Neural progenitor cell (in vitro differentiated cells): ENCODE measurements around the gene ABCG5. TPM values are rescaled to one million over a fixed set of nuclear protein-coding genes. Genes with fewer than 3 reads are reported as not detected.

Source experiments
- DNase-seq: peaks from one replicate; pipeline ENCODE4 v3.0.0-alpha.2; 2016; ENCODE audit warnings: low spot score
- H2AFZ ChIP-seq: fragments of 200-600 bp; sonication (generic); replicated peaks from 2 replicates; pipeline ENCODE4 v1.6.1; 2016; ENCODE audit warnings: antibody characterized with exemption
- H3F3A ChIP-seq: fragments of 200-600 bp; sonication (generic); 2 replicates; pipeline ENCODE4 v1.6.1; 2016; ENCODE audit warnings: antibody characterized with exemption, low read depth
- H3K27ac ChIP-seq: fragments of 200-600 bp; sonication (generic); 2 replicates; pipeline ENCODE4 v1.5.1; 2016; ENCODE audit warnings: mild to moderate bottlenecking
- H3K27me3 ChIP-seq: fragments of 200-600 bp; sonication (generic); 2 replicates; pipeline ENCODE4 v1.6.1; 2016; ENCODE audit warnings: mild to moderate bottlenecking, moderate library complexity
- H3K36me3 ChIP-seq: fragments of 200-600 bp; sonication (generic); 2 replicates; pipeline ENCODE4 v1.5.1; 2016
- H3K4me1 ChIP-seq: fragments of 200-600 bp; sonication (generic); 2 replicates; pipeline ENCODE4 v1.6.1; 2016; ENCODE audit warnings: mixed run types
- H3K4me2 ChIP-seq: fragments of 200-600 bp; sonication (generic); 2 replicates; pipeline ENCODE4 v1.6.1; 2016
- H3K4me3 ChIP-seq: fragments of 200-600 bp; sonication (generic); 2 replicates; pipeline ENCODE4 v1.5.1; 2016
- H3K79me2 ChIP-seq: fragments of 200-600 bp; sonication (generic); 2 replicates; pipeline ENCODE4 v1.6.1; 2016; ENCODE audit warnings: low read depth
- H3K9ac ChIP-seq: fragments of 200-600 bp; sonication (generic); 2 replicates; pipeline ENCODE4 v1.6.1; 2016
- H3K9me3 ChIP-seq: fragments of 200-600 bp; sonication (generic); 2 replicates; pipeline ENCODE4 v1.5.1; 2016; ENCODE audit warnings: low read depth
- H4K20me1 ChIP-seq: fragments of 200-600 bp; sonication (generic); 2 replicates; pipeline ENCODE4 v1.6.1; 2016; ENCODE audit warnings: low read depth
- H3K27ac Mint-ChIP-seq: 3 replicates; pipeline ENCODE4 v1.8.0; 2021; ENCODE audit warnings: mixed read lengths
- H3K27me3 Mint-ChIP-seq: 2 replicates; pipeline ENCODE4 v1.8.0; 2022; ENCODE audit warnings: low read depth, mild to moderate bottlenecking, inconsistent platforms, moderate library complexity, mixed read lengths; ENCODE audit not compliant: insufficient read depth
- H3K36me3 Mint-ChIP-seq: 3 replicates; pipeline ENCODE4 v1.8.0; 2021; ENCODE audit warnings: mixed read lengths
- H3K4me1 Mint-ChIP-seq: 3 replicates; pipeline ENCODE4 v1.8.0; 2021; ENCODE audit warnings: mixed read lengths
- H3K4me3 Mint-ChIP-seq: 3 replicates; pipeline ENCODE4 v1.8.0; 2021; ENCODE audit warnings: mild to moderate bottlenecking, moderate library complexity, mixed read lengths
- H3K9me3 Mint-ChIP-seq: 3 replicates; pipeline ENCODE4 v1.8.0; 2020; ENCODE audit warnings: mixed read lengths
- CTCF ChIP-seq: fragments of 200-600 bp; sonication (generic); IDR thresholded peaks from 2 replicates; pipeline ENCODE4 v1.5.1; 2017; ENCODE audit warnings: antibody characterized with exemption, mild to moderate bottlenecking
- EZH2 ChIP-seq: fragments of 200-600 bp; sonication (generic); IDR thresholded peaks from 2 replicates; pipeline ENCODE4 v1.6.1; 2017; ENCODE audit warnings: antibody characterized with exemption, mild to moderate bottlenecking, moderate library complexity
- EZH2phosphoT487 ChIP-seq: fragments of 200-600 bp; sonication (generic); IDR thresholded peaks from 2 replicates; pipeline ENCODE4 v1.6.1; 2017; ENCODE audit warnings: antibody characterized with exemption
- total RNA-seq: library from RNA; depleted of rRNA; stranded (reverse); fragments of >200 nt; gene quantifications from 2 replicates; pipeline ENCODE4 v1.2.3, GENCODE V29; 2015; ENCODE audit warnings: low replicate concordance

Gene ABCG5
- total RNA-seq, 1 donor from 2014 or later: not detected

GRCh38 chr2:43818761-43819160 is 19.9 kb downstream of the ABCG5 start:
- no peaks in the 10 kb centered on the region for H4K20me1 ChIP-seq
- no peak overlapping the region for H3K27ac Mint-ChIP-seq
- no peak overlapping the region for H3K27ac ChIP-seq
- H3K9ac ChIP-seq: no peak overlapping the region
- no peaks in the 10 kb centered on the region for H3F3A ChIP-seq
- DNase-seq: no peak
- no peak overlapping the region for H3K4me2 ChIP-seq
- no peaks in the 10 kb centered on the region for H3K9me3 ChIP-seq
- H3K4me1 Mint-ChIP-seq: peaks cover 4% of the 10 kb centered on the region
- peaks cover 2% of the 10 kb centered on the region for H3K27me3 Mint-ChIP-seq
- no peaks in the 10 kb centered on the region for H3K27me3 ChIP-seq
- no peaks in the 10 kb centered on the region for H3K4me1 ChIP-seq
- TF ChIP-seq EZH2phosphoT487 (no peak), EZH2 (no peak), CTCF (no peak)
- no peaks in the 10 kb centered on the region for H3K9me3 Mint-ChIP-seq
- H3K79me2 ChIP-seq: no peaks in the 10 kb centered on the region
- peaks cover 2% of the 10 kb centered on the region for H3K36me3 Mint-ChIP-seq
- H3K36me3 ChIP-seq: no peaks in the 10 kb centered on the region
- H2AFZ ChIP-seq: no peak overlapping the region
- no peak overlapping the region for H3K4me3 Mint-ChIP-seq
- H3K4me3 ChIP-seq: no peak overlapping the region

- no peak overlapping the region for H2AFZ ChIP-seq
- H3K27me3 ChIP-seq: no peaks in the 10 kb centered on the region
- no peaks in the 10 kb centered on the region for H3K36me3 ChIP-seq
- no peak for TF ChIP-seq CTCF
- TF ChIP-seq EZH2: no peak
- no peak for TF ChIP-seq EZH2phosphoT487
- no peaks in the 10 kb centered on the region for H3K9me3 ChIP-seq
- no peak for DNase-seq
- H3K36me3 Mint-ChIP-seq: peaks cover 2% of the 10 kb centered on the region
- no peak overlapping the region for H3K4me3 Mint-ChIP-seq
- H3K4me1 ChIP-seq: no peaks in the 10 kb centered on the region
- H3K27ac ChIP-seq: no peak overlapping the region
- no peaks in the 10 kb centered on the region for H3K9me3 Mint-ChIP-seq
- H3K9ac ChIP-seq: no peak overlapping the region
- peaks cover 4% of the 10 kb centered on the region for H3K4me1 Mint-ChIP-seq
- H3K27ac Mint-ChIP-seq: no peak overlapping the region
- H3F3A ChIP-seq: no peaks in the 10 kb centered on the region
- H3K4me3 ChIP-seq: no peak overlapping the region
- no peaks in the 10 kb centered on the region for H3K79me2 ChIP-seq
- peaks cover 2% of the 10 kb centered on the region for H3K27me3 Mint-ChIP-seq
- no peak overlapping the region for H3K4me2 ChIP-seq
- no peaks in the 10 kb centered on the region for H4K20me1 ChIP-seq
Observed at GRCh38 chr2:43814711-43815110, 23.9 kb downstream of the ABCG5 start.

GRCh38 chr2:43812947-43813346 is 25.7 kb downstream of the ABCG5 start:
- DNase-seq: no peak
- H3K27ac ChIP-seq: no peak overlapping the region
- H3K27me3 Mint-ChIP-seq: peaks cover 2% of the 10 kb centered on the region
- no peak overlapping the region for H3K27ac Mint-ChIP-seq
- H2AFZ ChIP-seq: no peak overlapping the region
- no peaks in the 10 kb centered on the region for H3F3A ChIP-seq
- H3K4me1 ChIP-seq: no peaks in the 10 kb centered on the region
- H3K4me3 Mint-ChIP-seq: no peak overlapping the region
- no peaks in the 10 kb centered on the region for H4K20me1 ChIP-seq
- H3K4me3 ChIP-seq: no peak overlapping the region
- H3K27me3 ChIP-seq: no peaks in the 10 kb centered on the region
- H3K36me3 Mint-ChIP-seq: peaks cover 2% of the 10 kb centered on the region
- no peaks in the 10 kb centered on the region for H3K79me2 ChIP-seq
- H3K9ac ChIP-seq: no peak overlapping the region
- no peaks in the 10 kb centered on the region for H3K36me3 ChIP-seq
- TF ChIP-seq EZH2: no peak
- TF ChIP-seq EZH2phosphoT487: no peak
- no peak for TF ChIP-seq CTCF
- no peaks in the 10 kb centered on the region for H3K9me3 ChIP-seq
- H3K4me2 ChIP-seq: no peak overlapping the region
- H3K4me1 Mint-ChIP-seq: peaks cover 4% of the 10 kb centered on the region
- H3K9me3 Mint-ChIP-seq: no peaks in the 10 kb centered on the region

- H3K79me2 ChIP-seq: no peaks in the 10 kb centered on the region
- no peak overlapping the region for H3K4me3 ChIP-seq
- H3K27me3 Mint-ChIP-seq: peaks cover 2% of the 10 kb centered on the region
- H3K9me3 ChIP-seq: no peaks in the 10 kb centered on the region
- H2AFZ ChIP-seq: no peak overlapping the region
- DNase-seq: no peak
- no peak overlapping the region for H3K9ac ChIP-seq
- H3K4me1 ChIP-seq: no peaks in the 10 kb centered on the region
- H3K27ac ChIP-seq: no peak overlapping the region
- no peaks in the 10 kb centered on the region for H3K36me3 ChIP-seq
- H3K4me1 Mint-ChIP-seq: peaks cover 4% of the 10 kb centered on the region
- H3K4me2 ChIP-seq: no peak overlapping the region
- H3K4me3 Mint-ChIP-seq: no peak overlapping the region
- no peak overlapping the region for H3K27ac Mint-ChIP-seq
- H3K27me3 ChIP-seq: no peaks in the 10 kb centered on the region
- H3K36me3 Mint-ChIP-seq: peaks cover 4% of the 10 kb centered on the region
- no peaks in the 10 kb centered on the region for H3F3A ChIP-seq
- no peaks in the 10 kb centered on the region for H3K9me3 Mint-ChIP-seq
- TF ChIP-seq CTCF (no peak), EZH2 (no peak), EZH2phosphoT487 (no peak)
- no peaks in the 10 kb centered on the region for H4K20me1 ChIP-seq
Observed at GRCh38 chr2:43812006-43812405, 26.6 kb downstream of the ABCG5 start.
